Stomach (tissue), 4 donors: ENCODE measurements around the gene ANKRD39.

Experiments
- EP300 ChIP-seq: sonication (generic); formaldehyde crosslinking; IDR thresholded peaks from one replicate; pipeline ENCODE4 v1.6.1; 2017; ENCODE audit warnings: antibody characterized with exemption
- POLR2A ChIP-seq, 4 donors: fragments of 450-650 bp; IDR thresholded peaks; one replicate each; pipeline ENCODE4 v1.6.1; 2016; ENCODE audit warnings: antibody characterized with exemption in 4 of 4, control low read depth in 2 of 4, mild to moderate bottlenecking in 1 of 4, moderate library complexity in 1 of 4
- POLR2AphosphoS5 ChIP-seq, 3 donors: sonication (generic); formaldehyde crosslinking; IDR thresholded peaks; one replicate each; pipeline ENCODE4 v1.6.1; 2016; ENCODE audit warnings: antibody characterized with exemption in 3 of 3
- TF ChIP-seq, protein P1 (sequence below), 7 experiments: fragments of 450-650 bp in 4 of 7; fragments of 200-600 bp in 3 of 7; sonication (generic) in 3 of 7; IDR thresholded peaks; one replicate each; pipeline ENCODE4 v1.5.1; 2016 to 2019; ENCODE audit warnings: antibody characterized with exemption in 7 of 7, control low read depth in 2 of 7, mild to moderate bottlenecking in 1 of 7

DNA sequence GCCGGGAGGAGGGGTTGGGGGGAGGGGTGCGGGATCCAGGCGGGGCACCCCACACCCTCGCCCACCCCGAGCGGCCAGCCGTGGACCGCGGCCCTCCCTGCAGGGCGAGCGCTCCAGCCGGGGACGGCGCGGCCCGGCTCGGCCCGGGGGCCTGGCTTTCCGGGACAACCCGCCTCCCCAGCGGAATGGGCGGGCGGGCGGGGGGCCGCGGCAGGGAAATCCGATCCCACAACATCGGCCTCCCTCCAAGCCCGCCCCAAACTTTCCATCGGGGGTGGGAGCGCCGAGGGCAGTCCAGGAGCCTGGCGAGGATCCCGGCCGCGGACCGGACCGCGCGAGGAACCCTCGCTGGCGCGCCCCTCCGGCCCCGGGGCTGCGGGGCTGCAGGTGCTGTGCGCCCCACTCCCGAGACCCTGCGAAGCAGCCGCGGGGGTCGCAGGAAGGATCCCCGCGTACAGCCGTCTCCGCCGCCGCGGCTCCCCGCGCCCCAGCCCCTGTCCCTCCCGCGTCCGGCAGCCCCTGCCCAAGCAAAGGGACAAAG, 11.5 kb upstream of the ANKRD39 start:
- TF ChIP-seq EP300 (no peak), POLR2AphosphoS5 (IDR thresholded peaks at IDR 0.05) (peak; percentile 21 to 41 (median 39)), POLR2A (IDR thresholded peaks at IDR 0.05) (no peak)
- TF ChIP-seq, protein P1, sequence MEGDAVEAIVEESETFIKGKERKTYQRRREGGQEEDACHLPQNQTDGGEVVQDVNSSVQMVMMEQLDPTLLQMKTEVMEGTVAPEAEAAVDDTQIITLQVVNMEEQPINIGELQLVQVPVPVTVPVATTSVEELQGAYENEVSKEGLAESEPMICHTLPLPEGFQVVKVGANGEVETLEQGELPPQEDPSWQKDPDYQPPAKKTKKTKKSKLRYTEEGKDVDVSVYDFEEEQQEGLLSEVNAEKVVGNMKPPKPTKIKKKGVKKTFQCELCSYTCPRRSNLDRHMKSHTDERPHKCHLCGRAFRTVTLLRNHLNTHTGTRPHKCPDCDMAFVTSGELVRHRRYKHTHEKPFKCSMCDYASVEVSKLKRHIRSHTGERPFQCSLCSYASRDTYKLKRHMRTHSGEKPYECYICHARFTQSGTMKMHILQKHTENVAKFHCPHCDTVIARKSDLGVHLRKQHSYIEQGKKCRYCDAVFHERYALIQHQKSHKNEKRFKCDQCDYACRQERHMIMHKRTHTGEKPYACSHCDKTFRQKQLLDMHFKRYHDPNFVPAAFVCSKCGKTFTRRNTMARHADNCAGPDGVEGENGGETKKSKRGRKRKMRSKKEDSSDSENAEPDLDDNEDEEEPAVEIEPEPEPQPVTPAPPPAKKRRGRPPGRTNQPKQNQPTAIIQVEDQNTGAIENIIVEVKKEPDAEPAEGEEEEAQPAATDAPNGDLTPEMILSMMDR (IDR thresholded peaks at IDR 0.05), result no peak
